HepG2 (cell line): ENCODE results near the gene IGF2. TPM values are rescaled to one million over a fixed set of nuclear protein-coding genes. Genes with fewer than 3 reads are reported as not detected.

Source experiments
- BRD4 ChIP-seq: sonication (generic); formaldehyde crosslinking; IDR thresholded peaks from 2 replicates; pipeline ENCODE4 v1.4.0; 2020; ENCODE audit warnings: missing genetic modification reagents
- IRX3 ChIP-seq: sonication (generic); formaldehyde crosslinking; IDR thresholded peaks from 2 replicates; pipeline ENCODE4 v1.8.1; 2023; ENCODE audit warnings: mild to moderate bottlenecking, low read depth, missing genetic modification reagents, borderline replicate concordance
- MATR3 ChIP-seq: sonication (generic); formaldehyde crosslinking; IDR thresholded peaks from 2 replicates; pipeline ENCODE4 v1.4.0; 2020; ENCODE audit warnings: missing genetic modification reagents
- PLRG1 ChIP-seq: fragments of 450-650 bp; conservative IDR thresholded peaks from 2 replicates; pipeline ENCODE4 v1.6.1; 2016
- RELA ChIP-seq: sonication (generic); formaldehyde crosslinking; IDR thresholded peaks from 2 replicates; pipeline ENCODE4 v1.4.0; 2020; ENCODE audit warnings: missing genetic modification reagents
- SKI ChIP-seq: fragments of 450-650 bp; IDR thresholded peaks from one replicate; pipeline ENCODE4 v1.6.1; 2018; ENCODE audit warnings: mild to moderate bottlenecking; ENCODE audit not compliant: partially characterized antibody
- STAG1 ChIP-seq: sonication (generic); formaldehyde crosslinking; IDR thresholded peaks from 2 replicates; pipeline ENCODE4 v1.4.0; 2020; ENCODE audit warnings: missing genetic modification reagents
- TBX3 ChIP-seq: fragments of 450-650 bp; IDR thresholded peaks from 2 replicates; pipeline ENCODE4 v1.6.1; 2017; ENCODE audit warnings: antibody characterized with exemption, mild to moderate bottlenecking, inconsistent platforms, borderline replicate concordance
- THRA ChIP-seq: sonication (generic); formaldehyde crosslinking; IDR thresholded peaks from 2 replicates; pipeline ENCODE4 v1.4.0; 2020; ENCODE audit warnings: missing genetic modification reagents, borderline replicate concordance
- THYN1 ChIP-seq: sonication (generic); formaldehyde crosslinking; IDR thresholded peaks from 2 replicates; pipeline ENCODE4 v1.8.1; 2023; ENCODE audit warnings: low read depth, mild to moderate bottlenecking, moderate library complexity, missing genetic modification reagents, borderline replicate concordance
- TP53 ChIP-seq: sonication (generic); formaldehyde crosslinking; conservative IDR thresholded peaks from 2 replicates; pipeline ENCODE4 v1.4.0; 2020; ENCODE audit warnings: missing genetic modification reagents
- ZBTB40 ChIP-seq, 2 experiments: fragments of 450-650 bp in 1 of 2; sonication (generic) in 1 of 2; formaldehyde crosslinking in 1 of 2; IDR thresholded peaks; 2 replicates each; pipeline versions ENCODE4 v1.6.1 to v1.8.0; 2016 to 2022; ENCODE audit warnings: antibody characterized with exemption in 1 of 2, mild to moderate bottlenecking in 1 of 2, missing genetic modification reagents in 1 of 2
- ZNF749 ChIP-seq: sonication (generic); formaldehyde crosslinking; IDR thresholded peaks from 2 replicates; pipeline ENCODE4 v1.8.0; 2022; ENCODE audit warnings: mild to moderate bottlenecking, missing genetic modification reagents, moderate library complexity, borderline replicate concordance
- ZNF777 ChIP-seq: sonication (generic); formaldehyde crosslinking; IDR thresholded peaks from 2 replicates; pipeline ENCODE4 v1.4.0; 2020; ENCODE audit warnings: missing genetic modification reagents
- ZNF792 ChIP-seq: IDR thresholded peaks from 2 replicates; pipeline ENCODE4 v1.6.1; 2016
- ZNF83 ChIP-seq: sonication (generic); formaldehyde crosslinking; IDR thresholded peaks from 2 replicates; pipeline ENCODE4 v1.4.0; 2020; ENCODE audit warnings: missing genetic modification reagents, mild to moderate bottlenecking, borderline replicate concordance
- polyA plus RNA-seq, 8 experiments: library from polyadenylated mRNA; depleted of rRNA in 3 of 8; stranded (reverse) in 7 of 8; unstranded in 1 of 8; fragments of >200 nt; fragmentation: Illumina TruSeq in 4 of 8; extraction: Trizol in 4 of 8; gene quantifications; 2 replicates each; pipeline versions ENCODE4 v1.2.1 to v1.2.3, GENCODE V29; 2011 to 2016; ENCODE audit warnings: low read depth in 4 of 8, missing spikeins in 1 of 8, mixed read lengths in 1 of 8; ENCODE audit not compliant: insufficient read depth in 1 of 8
- total RNA-seq, 5 experiments: library from RNA; depleted of rRNA; stranded (reverse); fragments of >200 nt; fragmentation: Illumina TruSeq; extraction: Trizol; gene quantifications; 2 replicates each; pipeline ENCODE4 v1.2.3, GENCODE V29; 2016; ENCODE audit warnings: low read depth in 1 of 5
- TF ChIP-seq, protein P1 (sequence below): sonication (generic); formaldehyde crosslinking; IDR thresholded peaks from 2 replicates; pipeline ENCODE4 v1.9.0; 2021; ENCODE audit warnings: missing genetic modification reagents, mild to moderate bottlenecking, borderline replicate concordance
- TF ChIP-seq, protein P2 (sequence below): sonication (generic); formaldehyde crosslinking; IDR thresholded peaks from 2 replicates; pipeline ENCODE4 v1.4.0; 2020; ENCODE audit warnings: low read depth, mild to moderate bottlenecking, missing genetic modification reagents

The IGF2 gene
- total and polyA plus RNA-seq, 2 of the 13 experiments (the other 11 are each of a cell fraction or from before 2014, with no cell fraction given) = 79.1 to 254 TPM

DNA sequence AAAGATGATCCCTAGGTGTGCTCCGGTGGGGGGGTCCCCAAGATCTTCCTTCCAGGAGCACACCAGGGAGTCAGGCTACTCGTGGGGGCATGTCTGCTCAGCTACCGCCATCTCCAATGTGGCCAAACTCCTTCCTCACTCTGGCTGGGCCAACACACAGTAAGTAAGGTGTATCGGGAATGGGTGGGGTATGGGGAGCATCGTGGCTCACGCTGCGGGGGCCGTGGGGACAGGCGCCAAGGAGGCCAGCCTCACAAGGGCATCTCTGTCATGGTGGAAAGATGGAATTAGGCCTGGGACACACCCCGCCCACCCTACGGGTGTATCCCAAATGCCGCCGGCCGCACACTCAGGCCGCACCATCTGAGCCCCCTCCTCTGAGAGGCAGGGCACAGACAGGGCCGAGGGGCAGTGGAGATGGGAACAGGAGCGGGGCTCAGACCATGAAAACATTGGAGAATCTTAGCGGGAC lies 8.3 kb downstream of the IGF2 start (continued):
- TF ChIP-seq TP53 (CRISPR knock-in tag) = no peak; the same call in 1 of the 2 replicates
- TF ChIP-seq, protein P1, sequence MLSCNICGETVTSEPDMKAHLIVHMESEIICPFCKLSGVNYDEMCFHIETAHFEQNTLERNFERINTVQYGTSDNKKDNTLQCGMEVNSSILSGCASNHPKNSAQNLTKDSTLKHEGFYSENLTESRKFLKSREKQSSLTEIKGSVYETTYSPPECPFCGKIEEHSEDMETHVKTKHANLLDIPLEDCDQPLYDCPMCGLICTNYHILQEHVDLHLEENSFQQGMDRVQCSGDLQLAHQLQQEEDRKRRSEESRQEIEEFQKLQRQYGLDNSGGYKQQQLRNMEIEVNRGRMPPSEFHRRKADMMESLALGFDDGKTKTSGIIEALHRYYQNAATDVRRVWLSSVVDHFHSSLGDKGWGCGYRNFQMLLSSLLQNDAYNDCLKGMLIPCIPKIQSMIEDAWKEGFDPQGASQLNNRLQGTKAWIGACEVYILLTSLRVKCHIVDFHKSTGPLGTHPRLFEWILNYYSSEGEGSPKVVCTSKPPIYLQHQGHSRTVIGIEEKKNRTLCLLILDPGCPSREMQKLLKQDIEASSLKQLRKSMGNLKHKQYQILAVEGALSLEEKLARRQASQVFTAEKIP (CRISPR knock-in tag) = no peak
- TF ChIP-seq ZBTB40 (IDR thresholded peaks at IDR 0.05) = no peak
- no peak; the same call in 1 of the 2 replicates for TF ChIP-seq ZBTB40 (CRISPR knock-in tag; IDR thresholded peaks at IDR 0.05)
- TF ChIP-seq SKI = no peak
- TF ChIP-seq TBX3 = no peak
- no peak for TF ChIP-seq BRD4 (CRISPR knock-in tag)
- TF ChIP-seq STAG1 = no peak
- no peak; the same call in 1 of the 2 replicates for TF ChIP-seq ZNF792 (CRISPR knock-in tag)
- no peak for TF ChIP-seq THRA (CRISPR knock-in tag)
- TF ChIP-seq THYN1 (CRISPR knock-in tag) = no peak
- TF ChIP-seq RELA (CRISPR knock-in tag) = no peak
- TF ChIP-seq ZNF749 (CRISPR knock-in tag) = no peak
- no peak for TF ChIP-seq IRX3 (CRISPR knock-in tag)
- TF ChIP-seq, protein P2, sequence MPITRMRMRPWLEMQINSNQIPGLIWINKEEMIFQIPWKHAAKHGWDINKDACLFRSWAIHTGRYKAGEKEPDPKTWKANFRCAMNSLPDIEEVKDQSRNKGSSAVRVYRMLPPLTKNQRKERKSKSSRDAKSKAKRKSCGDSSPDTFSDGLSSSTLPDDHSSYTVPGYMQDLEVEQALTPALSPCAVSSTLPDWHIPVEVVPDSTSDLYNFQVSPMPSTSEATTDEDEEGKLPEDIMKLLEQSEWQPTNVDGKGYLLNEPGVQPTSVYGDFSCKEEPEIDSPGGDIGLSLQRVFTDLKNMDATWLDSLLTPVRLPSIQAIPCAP (CRISPR knock-in tag) = no peak
- no peak for TF ChIP-seq PLRG1
- TF ChIP-seq ZNF83 (CRISPR knock-in tag) = no peak; the same call in 1 of the 2 replicates
- no peak for TF ChIP-seq MATR3 (CRISPR knock-in tag)
- no peak for TF ChIP-seq ZNF777 (CRISPR knock-in tag)
